Tibial nerve (tissue), 4 donors: ENCODE measurements around the gene ROBO1. TPM values are rescaled to one million over a fixed set of nuclear protein-coding genes. Genes with fewer than 3 reads are reported as not detected.

Source experiments
- DNase-seq, 2 donors: peaks; one replicate each; pipeline ENCODE4 v3.0.0-alpha.2; 2019; ENCODE audit warnings: low spot score in 2 of 2
- H3K27ac ChIP-seq, 4 donors: fragments of 200-600 bp; sonication (generic) in 3 of 4; one replicate each; pipeline ENCODE4 v1.5.1; 2017 to 2019; ENCODE audit warnings: mild to moderate bottlenecking in 1 of 4
- H3K27me3 ChIP-seq, 2 donors: fragments of 200-600 bp; sonication (generic) in 1 of 2; one replicate each; pipeline versions ENCODE4 v1.5.1 to v1.6.0; 2017 to 2019
- H3K36me3 ChIP-seq, 3 donors: fragments of 200-600 bp; sonication (generic); one replicate each; pipeline ENCODE4 v1.5.1; 2018 to 2019
- H3K4me1 ChIP-seq, 4 donors: fragments of 200-600 bp; sonication (generic) in 3 of 4; one replicate each; pipeline ENCODE4 v1.5.1; 2017 to 2019
- H3K4me3 ChIP-seq, 4 donors: fragments of 200-600 bp; sonication (generic) in 3 of 4; one replicate each; pipeline ENCODE4 v1.5.1; 2017 to 2019; ENCODE audit warnings: mild to moderate bottlenecking in 1 of 4, moderate library complexity in 1 of 4
- H3K9me3 ChIP-seq, 4 donors: fragments of 200-600 bp; sonication (generic) in 3 of 4; one replicate each; pipeline ENCODE4 v1.5.1; 2017 to 2019
- EP300 ChIP-seq, 2 donors: sonication (generic); formaldehyde crosslinking; IDR thresholded peaks; one replicate each; pipeline ENCODE4 v1.6.1; 2017; ENCODE audit warnings: antibody characterized with exemption in 2 of 2, mild to moderate bottlenecking in 1 of 2
- POLR2A ChIP-seq, 2 donors: fragments of 450-650 bp; IDR thresholded peaks; one replicate each; pipeline ENCODE4 v1.6.1; 2017; ENCODE audit warnings: antibody characterized with exemption in 2 of 2, mild to moderate bottlenecking in 2 of 2, moderate library complexity in 2 of 2
- WGBS, 2 donors: methylation state at CpG; one replicate each; pipeline ENCODE4 v1.1.5; 2018; 5-methylcytosine and 5-hydroxymethylcytosine counted together
- total RNA-seq, 4 donors: library from RNA; depleted of rRNA; stranded (reverse); fragments of >200 nt; gene quantifications; one replicate each; pipeline ENCODE4 v1.1.0, GENCODE V29; 2016
- TF ChIP-seq, protein P1 (sequence below), 5 experiments: fragments of 200-600 bp in 3 of 5; fragments of 450-650 bp in 2 of 5; sonication (generic) in 3 of 5; IDR thresholded peaks; one replicate each; pipeline ENCODE4 v1.5.1; 2016 to 2019; ENCODE audit warnings: antibody characterized with exemption in 5 of 5, mild to moderate bottlenecking in 3 of 5, moderate library complexity in 2 of 5

The ROBO1 gene
- total RNA-seq, 4 donors from 2014 or later: 12.6 to 27.8 (median 23.1) TPM

- no peak for DNase-seq
- H3K27me3 ChIP-seq: no peaks in the 10 kb centered on the region
- no peak overlapping the region for H3K27ac ChIP-seq
- peaks cover 0 to 3% (median 0%) of the 10 kb centered on the region in 4 donors for H3K4me1 ChIP-seq
- no peak overlapping the region for H3K4me3 ChIP-seq
- no peak for TF ChIP-seq POLR2A (IDR thresholded peaks at IDR 0.05)
- no peak for TF ChIP-seq EP300 (IDR thresholded peaks at IDR 0.05)
- TF ChIP-seq, protein P1, sequence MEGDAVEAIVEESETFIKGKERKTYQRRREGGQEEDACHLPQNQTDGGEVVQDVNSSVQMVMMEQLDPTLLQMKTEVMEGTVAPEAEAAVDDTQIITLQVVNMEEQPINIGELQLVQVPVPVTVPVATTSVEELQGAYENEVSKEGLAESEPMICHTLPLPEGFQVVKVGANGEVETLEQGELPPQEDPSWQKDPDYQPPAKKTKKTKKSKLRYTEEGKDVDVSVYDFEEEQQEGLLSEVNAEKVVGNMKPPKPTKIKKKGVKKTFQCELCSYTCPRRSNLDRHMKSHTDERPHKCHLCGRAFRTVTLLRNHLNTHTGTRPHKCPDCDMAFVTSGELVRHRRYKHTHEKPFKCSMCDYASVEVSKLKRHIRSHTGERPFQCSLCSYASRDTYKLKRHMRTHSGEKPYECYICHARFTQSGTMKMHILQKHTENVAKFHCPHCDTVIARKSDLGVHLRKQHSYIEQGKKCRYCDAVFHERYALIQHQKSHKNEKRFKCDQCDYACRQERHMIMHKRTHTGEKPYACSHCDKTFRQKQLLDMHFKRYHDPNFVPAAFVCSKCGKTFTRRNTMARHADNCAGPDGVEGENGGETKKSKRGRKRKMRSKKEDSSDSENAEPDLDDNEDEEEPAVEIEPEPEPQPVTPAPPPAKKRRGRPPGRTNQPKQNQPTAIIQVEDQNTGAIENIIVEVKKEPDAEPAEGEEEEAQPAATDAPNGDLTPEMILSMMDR (IDR thresholded peaks at IDR 0.05): no peak
- H3K36me3 ChIP-seq: no peaks in the 10 kb centered on the region
- no peaks in the 10 kb centered on the region for H3K9me3 ChIP-seq
- 91 to 93% methylated on average over 4 of the region's 4 CpGs for WGBS, 2 donors
These were observed 896.8 kb downstream of the ROBO1 start for GRCh38 chr3:78871048-78871447.

- Histone ChIP-seq H3K36me3 (no peaks in the 10 kb centered on the region), H3K27me3 (no peaks in the 10 kb centered on the region), H3K4me3 (no peak overlapping the region), H3K4me1 (peaks cover 0 to 3% (median 0%) of the 10 kb centered on the region in 4 donors), H3K9me3 (no peaks in the 10 kb centered on the region), H3K27ac (no peak overlapping the region)
- DNase-seq: no peak
- WGBS, 2 donors: 85 to 93% methylated on average over 3 of the region's 3 CpGs
- TF ChIP-seq, protein P1 (IDR thresholded peaks at IDR 0.05): no peak
- TF ChIP-seq POLR2A (IDR thresholded peaks at IDR 0.05) (no peak), EP300 (IDR thresholded peaks at IDR 0.05) (no peak)
These were observed 897.3 kb downstream of the ROBO1 start for GRCh38 chr3:78870484-78870883.

DNA sequence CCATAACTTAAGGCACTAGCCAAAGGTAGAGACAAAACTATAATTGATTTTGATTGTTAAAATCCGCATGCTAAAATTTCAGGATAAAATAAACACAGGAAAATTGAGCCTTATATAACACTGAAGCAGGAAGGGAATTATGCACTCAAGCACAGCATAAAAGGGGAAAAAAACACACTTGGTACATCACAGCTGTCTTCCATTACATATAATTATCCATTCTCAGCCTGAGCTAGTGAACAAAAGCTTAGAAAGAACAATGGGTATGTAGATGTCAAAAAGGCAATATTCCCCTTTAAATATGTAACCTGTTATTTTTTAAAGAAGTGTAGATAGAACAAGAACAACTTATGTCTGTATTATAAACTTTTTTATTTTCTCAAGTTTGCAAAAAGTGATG, 899.2 kb downstream of the ROBO1 start:
- no peak for TF ChIP-seq EP300 (IDR thresholded peaks at IDR 0.05)
- TF ChIP-seq, protein P1 (IDR thresholded peaks at IDR 0.05): no peak
- no peak for TF ChIP-seq POLR2A (IDR thresholded peaks at IDR 0.05)
- Histone ChIP-seq H3K27me3 (no peaks in the 10 kb centered on the region), H3K4me1 (peaks cover 0 to 3% (median 0%) of the 10 kb centered on the region in 4 donors), H3K9me3 (no peaks in the 10 kb centered on the region), H3K27ac (no peak overlapping the region), H3K4me3 (no peak overlapping the region), H3K36me3 (no peaks in the 10 kb centered on the region)
- DNase-seq: no peak
- WGBS, 2 donors: 87 to 95% methylated on average over 1 of the region's 1 CpG

DNA sequence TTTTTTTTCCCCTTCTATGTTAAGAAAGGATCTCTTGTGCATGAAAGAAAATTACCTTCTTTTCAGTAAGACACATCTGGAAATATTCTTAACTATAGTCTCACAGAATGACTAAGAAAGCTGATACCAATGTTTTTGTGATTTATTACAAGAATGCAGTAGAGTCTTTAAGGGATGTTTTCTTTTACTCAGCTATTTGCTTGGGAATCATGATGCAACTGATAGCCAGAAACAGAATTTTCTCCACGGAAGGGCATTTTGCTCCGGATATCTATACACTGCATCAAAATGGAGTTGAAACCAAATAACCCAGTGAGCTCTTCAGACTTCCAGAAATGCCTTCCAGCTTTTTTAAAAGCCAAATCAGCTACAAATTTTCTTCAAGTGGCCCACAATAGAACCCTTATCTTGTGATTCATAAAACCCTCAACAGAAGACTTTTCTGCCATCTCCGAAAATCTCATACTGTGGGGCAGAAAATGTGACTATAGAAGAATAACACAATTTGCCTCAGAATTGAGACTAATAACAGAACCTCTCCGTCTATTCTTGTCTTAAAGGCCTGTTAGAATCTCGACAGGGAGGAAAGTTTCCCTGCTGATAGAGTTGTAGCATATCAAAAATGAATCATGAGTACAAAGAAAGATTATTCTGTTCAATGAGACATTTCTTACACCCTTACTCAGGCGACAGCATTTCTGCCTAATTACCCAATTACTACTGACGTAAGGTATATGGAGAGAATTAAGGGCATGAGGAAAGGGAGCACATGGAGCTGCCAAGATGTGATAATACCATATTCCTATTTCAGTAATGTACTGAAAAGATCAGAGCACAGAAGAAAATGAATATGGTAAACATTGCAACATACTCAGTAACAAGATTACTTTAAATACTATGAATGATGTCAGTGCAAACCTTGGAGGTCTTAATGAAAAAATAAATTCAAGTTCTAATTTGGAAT, 900.1 kb downstream of the ROBO1 start:
- no peak for TF ChIP-seq EP300 (IDR thresholded peaks at IDR 0.05)
- no peaks in the 10 kb centered on the region for H3K36me3 ChIP-seq
- no peak overlapping the region for H3K27ac ChIP-seq
- H3K27me3 ChIP-seq: no peaks in the 10 kb centered on the region
- no peaks in the 10 kb centered on the region for H3K9me3 ChIP-seq
- no peak for DNase-seq
- WGBS, 2 donors: 33 to 42% methylated on average over 7 of the region's 7 CpGs
- H3K4me3 ChIP-seq: no peak overlapping the region
- H3K4me1 ChIP-seq: peaks cover 0 to 3% (median 0%) of the 10 kb centered on the region in 4 donors

- Histone ChIP-seq H3K4me3 (no peak overlapping the region), H3K27ac (no peak overlapping the region), H3K4me1 (peaks cover 0 to 3% (median 0%) of the 10 kb centered on the region in 4 donors), H3K36me3 (no peaks in the 10 kb centered on the region), H3K27me3 (no peaks in the 10 kb centered on the region), H3K9me3 (no peaks in the 10 kb centered on the region)
- TF ChIP-seq, protein P1 (IDR thresholded peaks at IDR 0.05): no peak
- WGBS, 2 donors: 75 to 78% methylated on average over 5 of the region's 5 CpGs
- DNase-seq: no peak
These were observed 904.2 kb downstream of the ROBO1 start for GRCh38 chr3:78863306-78864203.
